HG02763 (cell line): ENCODE results near the gene RADIL.

Experiments
- ATAC-seq: cut with Tn5 transposase; IDR thresholded peaks from one replicate; pipeline ENCODE4 v1.9.1; 2021; ENCODE audit warnings: mild to moderate bottlenecking, moderate library complexity; ENCODE audit not compliant: unreplicated experiment

The RADIL gene

GRCh38 chr7:4851459-4852422, 31.8 kb downstream of the RADIL start:
- ATAC-seq, result no peak

- ATAC-seq, result no peak
Measured at GRCh38 chr7:4850262-4850795, 33.2 kb downstream of the RADIL start.

- ATAC-seq, result no peak
Measured at GRCh38 chr7:4849390-4849789, 34.1 kb downstream of the RADIL start.

- ATAC-seq, result no peak
Measured at GRCh38 chr7:4845740-4846142, 37.8 kb downstream of the RADIL start.

GRCh38 chr7:4842319-4843064, 41.0 kb downstream of the RADIL start:
- ATAC-seq, result no peak

GRCh38 chr7:4841836-4842235, 41.7 kb downstream of the RADIL start:
- no peak for ATAC-seq

GRCh38 chr7:4841007-4841784, 42.3 kb downstream of the RADIL start:
- no peak for ATAC-seq

- ATAC-seq, result no peak
Measured at GRCh38 chr7:4840079-4840501, 43.4 kb downstream of the RADIL start.

- no peak for ATAC-seq
Measured at GRCh38 chr7:4838626-4839334, 44.7 kb downstream of the RADIL start.

GRCh38 chr7:4837803-4838625, 45.5 kb downstream of the RADIL start:
- ATAC-seq, result no peak

GRCh38 chr7:4837041-4837802, 46.3 kb downstream of the RADIL start:
- no peak for ATAC-seq

- ATAC-seq, result no peak
Measured at GRCh38 chr7:4836206-4836661, 47.3 kb downstream of the RADIL start.

GRCh38 chr7:4835398-4836205, 47.9 kb downstream of the RADIL start:
- ATAC-seq, result no peak

GRCh38 chr7:4834601-4835397, 48.7 kb downstream of the RADIL start:
- no peak for ATAC-seq

GRCh38 chr7:4833691-4834600, 49.6 kb downstream of the RADIL start:
- ATAC-seq, result no peak

GRCh38 chr7:4833176-4833575, 50.3 kb downstream of the RADIL start:
- no peak for ATAC-seq
